HG02973 (cell line): ENCODE data around the gene TMCC1.
"Not testable (repeated sequence)": the region's sequence is repeated elsewhere in the genome, so short reads cannot be mapped to it uniquely, and the experiment has no call there.

Source experiments
- ATAC-seq: cut with Tn5 transposase; IDR thresholded peaks from one replicate; pipeline ENCODE4 v1.9.1; 2021; ENCODE audit warnings: moderate library complexity; ENCODE audit not compliant: unreplicated experiment

Gene TMCC1

DNA sequence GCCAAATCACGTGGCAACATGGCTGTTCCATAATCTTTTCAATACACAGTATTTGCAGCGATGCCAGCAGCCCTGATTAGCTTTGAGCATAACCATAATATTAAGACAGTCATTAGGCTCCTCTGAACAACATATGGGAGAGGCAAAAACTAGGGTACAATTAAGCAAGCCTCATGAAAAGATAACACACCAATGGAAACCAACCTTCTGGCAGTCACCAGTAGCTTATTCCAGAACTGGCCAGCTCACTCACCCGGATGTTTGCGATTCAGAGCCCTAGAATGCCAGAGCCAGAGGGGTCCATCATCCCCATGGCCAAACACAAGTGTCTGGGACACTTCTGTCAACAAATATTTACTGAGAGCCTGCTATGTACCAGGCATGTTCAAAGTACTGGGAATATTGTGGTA lies 238.2 kb downstream of the TMCC1 start:
- no peak for ATAC-seq

GRCh38 chr3:129654131-129654530 lies 239.4 kb downstream of the TMCC1 start:
- no peak for ATAC-seq

DNA sequence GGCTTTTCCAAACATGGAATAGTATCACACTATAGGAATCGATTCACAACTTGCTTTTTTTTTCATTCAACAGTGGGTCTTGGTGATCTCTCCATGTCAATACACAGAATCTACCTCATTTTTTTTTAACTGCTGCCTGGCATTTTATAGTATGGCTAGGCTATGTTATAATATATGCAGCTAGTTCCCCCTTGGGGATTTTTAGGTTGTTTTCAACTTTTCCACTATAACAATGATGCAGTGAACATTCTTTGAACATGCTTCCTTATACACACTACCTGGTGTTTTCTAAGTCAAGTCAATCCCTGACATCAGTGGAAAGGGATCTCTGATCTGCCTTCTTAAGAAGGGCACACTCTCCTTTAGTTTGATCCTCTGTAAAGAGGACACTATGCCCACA lies 240.5 kb downstream of the TMCC1 start:
- no peak for ATAC-seq

DNA sequence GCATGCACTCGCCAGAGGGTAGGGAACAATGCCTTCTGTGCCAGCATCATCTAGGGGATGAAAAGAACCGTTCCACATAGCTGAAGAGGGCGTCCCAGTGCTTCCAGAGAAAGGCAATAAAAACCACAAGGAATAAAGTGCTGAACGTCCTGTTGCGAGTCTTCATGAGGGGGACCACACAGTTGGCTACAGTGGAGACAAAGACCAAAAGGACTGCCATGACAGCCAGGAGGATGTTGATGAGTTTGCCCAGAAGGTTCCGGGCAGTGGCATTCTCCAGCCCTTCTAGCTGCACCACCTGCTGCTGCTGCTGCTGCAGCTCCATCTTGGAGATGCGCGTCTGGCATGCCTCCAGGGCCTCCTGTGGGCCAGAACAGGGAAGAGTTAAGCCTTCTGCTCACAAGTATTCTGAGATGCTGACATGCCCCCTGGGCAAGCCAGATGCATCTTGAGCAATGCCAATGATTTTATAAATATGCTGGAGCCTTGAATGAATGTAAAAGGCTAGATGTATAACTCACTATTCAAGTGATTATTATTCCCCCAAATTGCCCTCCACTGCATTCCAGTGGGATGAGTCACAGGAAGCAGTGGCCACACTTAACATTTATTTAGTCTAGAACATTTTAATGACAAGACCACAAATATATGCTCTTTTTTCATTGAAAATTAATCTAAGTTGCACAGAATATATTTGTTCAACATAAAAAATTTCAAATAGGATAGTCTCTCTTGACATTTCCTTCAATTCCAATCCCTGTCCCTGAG lies 241.9 kb downstream of the TMCC1 start:
- no peak for ATAC-seq

GRCh38 chr3:129650256-129650872 lies 243.1 kb downstream of the TMCC1 start:
- no peak for ATAC-seq

- ATAC-seq = no peak
Observed at GRCh38 chr3:129648391-129648790, 245.1 kb downstream of the TMCC1 start.

GRCh38 chr3:129645286-129645685 lies 248.2 kb downstream of the TMCC1 start:
- no peak for ATAC-seq

- no peak for ATAC-seq
Observed at GRCh38 chr3:129644836-129645235, 248.7 kb downstream of the TMCC1 start.

GRCh38 chr3:129641567-129642260 lies 251.8 kb downstream of the TMCC1 start:
- ATAC-seq = not testable (repeated sequence)

DNA sequence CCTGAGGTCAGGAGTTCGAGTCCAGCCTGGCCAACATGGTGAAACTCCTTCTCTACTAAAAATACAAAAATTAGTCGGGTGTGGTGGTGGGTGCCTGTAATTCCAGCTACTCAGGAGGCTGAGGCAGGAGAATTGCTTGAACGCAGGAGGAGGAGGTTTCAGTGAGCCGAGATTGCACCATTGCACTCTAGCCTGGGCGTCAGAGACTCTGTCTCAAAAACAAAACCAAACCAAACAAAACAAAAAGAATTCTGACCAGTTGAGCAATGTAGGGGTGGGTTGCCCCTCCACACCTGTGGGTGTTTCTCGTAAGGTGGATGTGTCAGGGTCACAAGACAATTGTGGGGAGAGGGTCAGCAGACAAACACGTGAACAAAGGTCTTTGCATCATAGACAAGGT lies 252.5 kb downstream of the TMCC1 start:
- not testable (repeated sequence) for ATAC-seq

DNA sequence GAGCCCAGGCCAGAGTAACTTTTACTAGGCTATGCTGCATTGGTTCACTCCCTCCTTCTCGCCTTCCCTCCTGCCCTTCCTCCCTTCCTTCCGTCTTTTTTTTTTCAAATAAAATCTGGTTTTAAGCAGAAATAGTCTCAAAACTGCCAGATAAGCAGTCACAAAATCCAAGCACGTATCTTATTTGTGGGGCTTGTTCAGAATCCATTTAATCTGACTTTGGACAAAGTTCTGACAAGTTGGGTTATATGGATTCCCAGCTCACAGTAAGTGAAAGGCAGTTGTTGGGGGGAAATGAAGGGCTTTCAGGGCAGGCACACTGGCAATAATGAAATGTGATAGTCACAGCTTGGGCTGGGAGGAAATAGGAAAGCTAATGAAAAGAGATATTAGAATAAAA lies 255.0 kb downstream of the TMCC1 start:
- ATAC-seq = no peak

- ATAC-seq = no peak
Observed at GRCh38 chr3:129636082-129636481, 257.4 kb downstream of the TMCC1 start.

GRCh38 chr3:129635656-129636055 lies 257.9 kb downstream of the TMCC1 start:
- ATAC-seq = no peak

- ATAC-seq = no peak
Observed at GRCh38 chr3:129633751-129634481, 259.6 kb downstream of the TMCC1 start.

DNA sequence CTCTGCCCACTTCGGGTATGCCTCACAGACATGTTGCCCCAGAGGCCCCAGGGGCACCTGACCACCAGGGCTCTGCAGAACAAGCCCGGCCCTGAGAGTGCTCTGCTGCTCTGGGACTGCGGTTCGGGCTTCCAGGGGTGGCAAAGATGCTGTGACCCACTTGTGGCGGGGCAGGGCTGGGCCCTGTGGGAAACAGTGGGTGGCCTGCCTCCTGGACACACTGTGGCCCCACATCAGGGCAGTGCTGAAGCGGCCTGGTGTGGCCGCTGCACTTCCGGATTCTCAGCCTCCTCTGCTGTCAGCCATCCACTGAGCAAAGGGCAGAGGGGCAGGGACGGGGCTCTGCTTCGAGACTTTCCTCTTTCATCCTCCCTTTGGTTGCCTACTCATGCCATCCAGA lies 260.5 kb downstream of the TMCC1 start:
- ATAC-seq = no peak

- ATAC-seq = no peak
Observed at GRCh38 chr3:129632556-129632955, 261.0 kb downstream of the TMCC1 start.

GRCh38 chr3:129632056-129632455 lies 261.5 kb downstream of the TMCC1 start:
- no peak for ATAC-seq

DNA sequence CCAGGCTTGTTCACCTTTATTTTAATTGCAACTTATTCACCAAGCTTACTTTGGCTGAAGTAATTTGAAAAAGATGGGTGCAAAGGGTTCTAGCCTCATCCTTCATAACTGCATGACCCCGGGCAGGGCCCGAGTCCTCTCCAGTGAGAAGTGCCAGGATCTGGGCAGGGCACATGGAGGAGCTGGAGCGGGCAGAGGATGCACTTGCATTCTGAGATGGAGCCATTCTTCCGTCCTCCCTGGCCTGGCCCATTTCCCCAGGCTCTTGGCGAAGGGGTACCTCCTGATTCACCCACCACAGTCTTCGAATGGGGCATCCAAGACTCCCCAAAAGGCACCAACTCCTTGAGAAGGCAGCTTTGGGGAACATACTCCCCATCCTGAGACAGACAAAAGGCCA lies 264.5 kb downstream of the TMCC1 start:
- no peak for ATAC-seq

DNA sequence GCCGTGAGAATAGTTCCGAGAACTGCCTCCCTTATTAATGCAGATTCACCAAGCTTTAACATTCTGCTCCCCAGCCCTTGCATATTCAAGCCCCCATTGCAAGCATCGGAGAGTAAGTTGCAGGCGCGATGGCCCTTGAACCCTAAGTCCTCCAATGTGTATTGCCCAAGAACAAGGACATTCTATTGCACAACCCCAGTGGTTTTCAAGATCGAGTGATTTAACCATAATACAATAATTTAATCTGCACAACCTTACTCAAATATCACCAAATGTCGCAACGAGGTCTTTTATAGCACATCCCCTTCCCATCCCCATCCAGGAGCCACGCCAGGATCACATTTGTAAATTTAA lies 265.4 kb downstream of the TMCC1 start:
- ATAC-seq = no peak

GRCh38 chr3:129627350-129628168 lies 266.0 kb downstream of the TMCC1 start:
- ATAC-seq = peak; percentile 47
